ENCODE measurements around the gene PPP2R3A. TPM values are rescaled to one million over a fixed set of nuclear protein-coding genes. Genes with fewer than 3 reads are reported as not detected.

Gene PPP2R3A
- total and polyA plus RNA-seq, 2 of the 4 experiments (the other 2 are of a cell fraction) = 11.3 to 37.3 TPM

- Histone ChIP-seq H4K8ac (ENCODE audit: low read depth in 2 of 2, low read length in 2 of 2) (no peak overlapping the region), H4K91ac (ENCODE audit: insufficient read depth, low read depth, low read length) (no peak overlapping the region), H2AK5ac (ENCODE audit: low read depth, low read length) (no peak overlapping the region), H3K27ac (ENCODE audit: insufficient read depth, low read length) (no peak overlapping the region), H2AFZ (replicated peaks; ENCODE audit: low read length, poor library complexity) (no peak overlapping the region), H3K18ac (ENCODE audit: low read depth, low read length) (no peak overlapping the region), H3K56ac (ENCODE audit: extremely low read depth, insufficient read depth, low read length) (no peak overlapping the region), H3K4ac (ENCODE audit: low read depth, low read length) (no peak overlapping the region), H2BK20ac (ENCODE audit: low read depth, low read length) (no peak overlapping the region), H3K14ac (replicated peaks; ENCODE audit: low read depth, low read length) (no peak overlapping the region), H3K4me2 (ENCODE audit: low read depth, low read length) (no peak overlapping the region), H4K5ac (ENCODE audit: low read depth, low read length) (no peak overlapping the region), H2AK9ac (replicated peaks; ENCODE audit: low read depth, low read length, poor library complexity) (no peak overlapping the region), H2BK5ac (ENCODE audit: low read depth, low read length, poor library complexity, severe bottlenecking) (no peak overlapping the region), H3K79me1 (ENCODE audit: low read depth in 1 of 2, low read length in 2 of 2) (peaks cover 21 to 59% of the 10 kb centered on the region in 2 experiments), H2BK15ac (ENCODE audit: low read depth, low read length) (no peak overlapping the region), H4K20me1 (ENCODE audit: insufficient read depth, low read length) (peaks cover 37% of the 10 kb centered on the region), H3K23ac (ENCODE audit: low read depth, low read length) (no peak overlapping the region), H3K4me3 (ENCODE audit: insufficient read depth, low read depth, low read length) (no peak overlapping the region), H3K4me1 (ENCODE audit: control insufficient read depth, insufficient read depth, low read length) (peaks cover 8% of the 10 kb centered on the region), H3K36me3 (ENCODE audit: control insufficient read depth, insufficient read depth, low read length) (peaks cover 18% of the 10 kb centered on the region), H3K9me3 (ENCODE audit: control insufficient read depth, insufficient read depth, low read length) (no peaks in the 10 kb centered on the region), H2BK120ac (ENCODE audit: low read depth, low read length) (no peak overlapping the region), H3K27me3 (ENCODE audit: control insufficient read depth, insufficient read depth, low read length) (no peaks in the 10 kb centered on the region), H3K9me1 (ENCODE audit: insufficient read depth, low read length) (peaks cover 12% of the 10 kb centered on the region), H3K9ac (ENCODE audit: low read depth, low read length) (no peak overlapping the region)
- no peak for DNase-seq
- 100% methylated on average over 2 of the region's 6 CpGs; no CpG with 5 or more reads in 1 of the 2 experiments for WGBS, 2 experiments (ENCODE audit: extremely low coverage in 2 of 2, insufficient read length in 1 of 2)
- ATAC-seq (ENCODE audit: low read depth) = no peak
- ChIA-PET POLR2A (ENCODE audit: unreplicated experiment) (no interaction called here), CTCF (no interaction called here)
- intact Hi-C loops (cut with micrococcal nuclease) = no loop called here
- dilution Hi-C loops (cut with HindIII; ENCODE audit: low sequenced_read_pairs, unreplicated experiment) = no loop called here
- BruUV-seq (replicated peaks) = no TSS peak
- in situ Hi-C loops (cut with MboI; ENCODE audit: low sequenced_read_pairs) = no loop called here
- TF ChIP-seq NFE2L2 (IDR thresholded peaks at IDR 0.05; ENCODE audit: low read depth, low read length) (no peak), CEBPB (IDR thresholded peaks at IDR 0.05; ENCODE audit: low read depth, low read length) (peak; percentile 30; the same call in 1 of the 2 replicates)
Observed at GRCh38 chr3:136146981-136147729, 181.6 kb downstream of the PPP2R3A start.
